GM20431 (cell line): ENCODE measurements around the gene TRAK1.

ENCODE experiments used
- in situ Hi-C: fragments of 300-500 bp; cut with MseI, MboI; formaldehyde crosslinking; loops from one replicate; pipeline ENCODE4 v1.15.0; 2020; ENCODE audit warnings: low sequenced_read_pairs; ENCODE audit not compliant: unreplicated experiment

Gene TRAK1

DNA sequence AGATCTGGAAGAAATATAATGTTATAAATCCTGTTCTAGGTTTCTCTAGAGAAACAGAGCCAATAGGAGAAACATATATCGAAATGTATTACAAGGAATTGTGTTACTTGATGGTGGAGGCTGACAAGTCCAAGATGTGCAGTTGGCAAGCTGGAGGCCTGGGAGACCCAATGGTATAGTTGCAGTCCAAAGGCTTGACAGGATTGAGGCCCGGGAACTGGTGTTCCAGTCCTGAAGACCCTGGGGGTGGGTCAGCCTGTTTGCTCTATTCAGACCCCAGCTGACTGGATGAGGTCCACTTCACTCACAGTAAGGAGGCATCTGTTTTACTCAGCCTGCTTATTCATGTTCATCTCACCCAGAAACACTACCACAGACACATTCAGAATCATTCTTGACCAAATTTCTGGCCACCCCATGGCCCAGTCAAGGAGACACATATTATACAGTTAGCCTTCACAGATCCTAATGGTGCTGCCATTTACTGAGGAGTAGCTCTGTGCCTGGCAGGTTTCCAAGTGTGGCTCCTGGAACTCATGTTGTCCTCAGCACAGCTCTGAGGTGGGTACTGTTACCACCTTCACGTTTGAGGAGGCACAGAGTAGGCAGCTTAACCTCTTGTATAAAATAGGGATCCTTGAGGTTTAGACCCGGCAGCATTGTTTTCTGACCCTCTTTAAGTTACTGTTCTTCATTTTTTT is 3.7 kb downstream of the TRAK1 start:
- in situ Hi-C loops: loop anchor here (10.0 kb wide), 1 partner anchor 190 kb away; no protein-coding TSS in a partner anchor

- in situ Hi-C loops: loop anchor here (10.0 kb wide), 1 partner anchor 191 kb away; no protein-coding TSS in a partner anchor
Observed at GRCh38 chr3:42095540-42095939, 4.4 kb downstream of the TRAK1 start.

DNA sequence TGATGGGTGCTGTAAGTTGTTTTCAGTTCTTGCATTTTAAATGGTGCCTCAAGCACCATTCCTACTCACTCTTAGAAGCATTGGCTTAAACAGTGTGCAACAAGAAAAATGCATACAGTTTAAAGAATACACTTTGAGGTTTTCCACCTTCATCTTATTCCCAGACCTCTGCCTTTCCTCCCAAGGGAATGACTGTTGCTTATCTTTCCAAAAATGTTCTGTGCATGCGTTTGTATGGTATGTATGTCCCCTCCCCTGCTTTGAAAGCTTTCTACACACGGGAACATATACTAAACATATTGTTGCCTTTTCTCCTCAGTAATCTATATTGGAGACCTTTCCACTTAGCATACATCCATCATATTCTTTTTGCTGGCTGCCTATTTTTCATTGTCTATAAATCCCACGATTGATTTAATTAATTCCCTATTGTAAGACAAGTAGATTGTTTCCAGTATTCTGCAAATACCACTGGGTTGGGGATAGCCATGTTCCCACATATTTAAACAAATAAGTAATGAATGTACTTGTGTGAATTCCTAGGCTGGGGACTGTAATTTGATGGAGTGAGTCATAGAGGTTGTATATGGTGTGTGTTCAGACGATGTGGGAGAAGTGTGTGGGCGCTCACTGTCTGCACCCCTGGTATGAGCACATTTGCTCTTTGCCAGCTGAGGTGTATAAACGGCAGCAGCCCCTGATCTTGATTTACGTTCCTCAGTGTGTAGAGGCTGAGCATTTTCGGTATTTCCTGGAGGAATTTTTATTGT is 5.8 kb downstream of the TRAK1 start:
- in situ Hi-C loops: loop anchor here (10.0 kb wide), 1 partner anchor 192 kb away; no protein-coding TSS in a partner anchor

- in situ Hi-C loops: loop anchor here (10.0 kb wide), 1 partner anchor 193 kb away; no protein-coding TSS in a partner anchor
Observed at GRCh38 chr3:42097566-42097946, 6.4 kb downstream of the TRAK1 start.

GRCh38 chr3:42098171-42098570 is 7.0 kb downstream of the TRAK1 start:
- in situ Hi-C loops: loop anchor here (10.0 kb wide), 1 partner anchor 193 kb away; no protein-coding TSS in a partner anchor

- in situ Hi-C loops: loop anchor here (10.0 kb wide), 1 partner anchor 194 kb away; no protein-coding TSS in a partner anchor
Observed at GRCh38 chr3:42099020-42099765, 8.0 kb downstream of the TRAK1 start.

GRCh38 chr3:42101048-42101447 is 9.9 kb downstream of the TRAK1 start:
- in situ Hi-C loops: loop anchor here (25.0 kb wide), 1 partner anchor 336 kb away; no protein-coding TSS in a partner anchor

GRCh38 chr3:42101481-42101880 is 10.3 kb downstream of the TRAK1 start:
- in situ Hi-C loops: loop anchor here (25.0 kb wide), 1 partner anchor 336 kb away; no protein-coding TSS in a partner anchor

DNA sequence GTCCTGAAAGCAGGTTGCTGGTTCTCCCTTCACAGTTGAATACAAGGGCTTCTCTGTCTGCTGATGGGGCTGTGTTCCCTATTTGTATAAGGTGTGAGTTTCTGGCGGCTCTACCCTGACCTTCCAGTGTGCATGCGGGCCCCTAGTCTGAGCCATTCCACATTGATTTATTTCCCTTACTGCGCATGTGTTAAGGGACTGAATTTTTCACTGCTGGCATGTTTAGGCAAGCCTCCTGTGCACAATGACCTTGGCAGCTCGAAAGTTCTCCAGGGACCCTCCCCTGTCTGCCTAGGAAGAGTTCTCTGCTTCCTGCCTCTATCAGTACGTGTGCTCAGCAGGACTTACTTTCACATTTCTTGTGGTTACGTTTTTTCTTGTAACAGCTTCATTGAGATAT is 11.4 kb downstream of the TRAK1 start:
- in situ Hi-C loops: loop anchor here (25.0 kb wide), 1 partner anchor 335 kb away; no protein-coding TSS in a partner anchor

DNA sequence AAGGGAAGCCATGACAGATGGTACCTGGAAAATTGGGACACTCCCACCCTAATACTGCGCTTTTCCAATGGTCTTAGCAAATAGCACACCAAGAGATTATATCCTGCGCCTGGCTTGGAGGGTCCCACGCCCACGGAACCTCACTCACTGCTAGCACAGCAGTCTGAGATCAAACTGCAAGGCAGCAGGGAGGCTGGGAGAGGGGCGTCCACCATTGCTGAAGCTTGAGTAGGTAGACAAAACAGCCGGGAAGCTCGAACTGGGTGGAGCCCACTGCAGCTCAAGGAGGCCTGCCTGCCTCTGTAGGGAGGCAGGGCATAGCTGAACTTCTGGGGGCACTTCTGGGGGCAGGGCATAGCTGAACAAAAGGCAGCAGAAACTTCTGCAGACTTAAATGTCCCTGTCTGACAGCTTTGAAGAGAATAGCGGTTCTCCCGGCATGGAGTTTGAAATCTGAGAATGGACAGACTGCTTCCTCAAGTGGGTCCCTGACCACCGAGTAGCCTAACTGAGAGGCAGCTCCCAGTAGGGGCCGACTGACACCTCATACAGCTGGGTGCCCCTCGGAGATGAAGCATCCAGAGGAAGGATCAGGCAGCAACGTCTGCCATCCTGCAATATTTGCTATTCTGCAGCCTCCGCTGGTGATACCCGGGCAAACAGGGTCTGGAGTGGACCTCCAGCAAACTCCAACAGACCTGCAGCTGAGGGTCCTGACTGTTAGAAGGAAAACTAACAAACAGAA is 12.9 kb downstream of the TRAK1 start:
- in situ Hi-C loops: loop anchor here (25.0 kb wide), 1 partner anchor 333 kb away; no protein-coding TSS in a partner anchor

DNA sequence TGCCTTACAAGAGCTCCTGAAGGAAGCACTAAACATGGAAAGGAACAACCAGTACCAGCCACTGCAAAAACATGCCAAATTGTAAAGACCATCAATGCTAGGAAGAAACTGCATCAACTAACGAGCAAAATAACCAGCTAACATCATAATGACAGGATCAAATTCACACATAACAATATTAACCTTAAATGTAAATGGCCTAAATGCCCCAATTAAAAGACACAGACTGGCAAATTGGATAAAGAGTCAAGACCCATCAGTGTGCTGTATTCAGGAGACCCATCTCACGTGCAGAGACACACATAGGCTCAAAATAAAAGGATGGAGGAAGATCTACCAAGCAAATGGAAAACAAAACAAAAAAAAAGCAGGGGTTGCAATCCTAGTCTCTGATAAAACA is 14.8 kb downstream of the TRAK1 start:
- in situ Hi-C loops: loop anchor here (25.0 kb wide), 1 partner anchor 331 kb away; no protein-coding TSS in a partner anchor

DNA sequence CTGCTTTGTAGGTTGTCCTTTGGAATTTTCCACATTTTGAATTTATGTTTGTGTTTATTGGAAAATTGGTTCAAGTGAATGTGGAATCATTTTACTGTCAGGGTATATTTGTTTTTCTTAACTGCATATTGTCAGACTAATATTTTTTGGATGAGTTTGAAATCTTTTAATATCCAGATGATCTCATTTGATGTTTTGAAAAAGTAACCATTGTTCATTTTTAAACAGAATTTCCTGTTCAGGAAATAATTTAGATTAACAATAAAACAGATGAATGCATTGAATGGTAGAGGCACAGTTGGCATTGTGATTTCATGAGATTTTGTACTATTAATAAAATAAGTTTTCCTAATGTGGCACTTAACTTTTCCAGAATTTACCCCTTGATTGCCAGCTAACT is 15.5 kb downstream of the TRAK1 start:
- in situ Hi-C loops: loop anchor here (25.0 kb wide), 1 partner anchor 331 kb away; no protein-coding TSS in a partner anchor

DNA sequence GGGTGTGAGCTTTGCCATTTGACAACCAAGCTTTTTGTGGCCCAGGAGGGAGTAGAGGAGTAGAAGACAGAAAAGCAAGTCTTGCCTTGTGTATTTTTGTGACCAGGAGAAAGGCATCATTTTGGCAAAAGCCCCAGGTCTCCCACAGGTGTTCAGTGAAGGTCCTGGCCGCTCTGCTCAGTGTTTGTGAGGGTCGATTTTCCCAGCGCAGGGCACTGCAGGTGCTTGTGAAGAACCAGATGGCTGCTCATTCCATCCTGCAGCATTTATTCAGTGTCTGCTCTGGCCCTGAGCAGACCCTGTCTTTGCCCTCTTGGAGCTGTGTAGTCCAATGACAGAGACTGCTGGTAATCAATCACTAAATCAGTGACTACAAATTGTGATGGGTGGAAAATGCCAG is 19.5 kb downstream of the TRAK1 start:
- in situ Hi-C loops: loop anchor here (10.0 to 25.0 kb wide), 2 partner anchors 114 to 327 kb away; no protein-coding TSS in a partner anchor

- in situ Hi-C loops: loop anchor here (10.0 to 25.0 kb wide), 2 partner anchors 111 to 323 kb away; no protein-coding TSS in a partner anchor
Observed at GRCh38 chr3:42114130-42114725, 23.1 kb downstream of the TRAK1 start.

GRCh38 chr3:42115215-42115614 is 24.1 kb downstream of the TRAK1 start:
- in situ Hi-C loops: loop anchor here (10.0 to 25.0 kb wide), 2 partner anchors 110 to 322 kb away; no protein-coding TSS in a partner anchor

- in situ Hi-C loops: loop anchor here (10.0 to 25.0 kb wide), 2 partner anchors 109 to 321 kb away; no protein-coding TSS in a partner anchor
Observed at GRCh38 chr3:42115946-42116345, 24.8 kb downstream of the TRAK1 start.

DNA sequence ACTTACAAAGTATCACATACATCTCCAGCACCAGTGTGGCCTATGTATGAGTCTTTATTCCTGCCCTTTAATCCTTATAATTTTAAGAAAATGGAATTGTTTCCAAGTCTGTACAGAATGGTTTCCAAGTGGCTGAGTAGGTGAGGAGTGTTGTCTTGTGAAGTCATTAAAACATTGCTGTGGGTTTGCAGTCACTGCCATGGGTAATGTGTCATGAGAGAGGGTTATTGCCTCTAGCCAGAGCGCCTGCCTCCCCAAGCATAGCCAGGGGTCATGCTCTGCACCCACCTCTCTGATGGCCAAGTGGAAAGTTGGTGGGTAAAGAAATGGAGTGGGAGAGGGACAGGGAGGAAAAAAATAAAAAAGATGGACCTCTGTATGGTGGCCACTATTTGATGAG is 25.3 kb downstream of the TRAK1 start:
- in situ Hi-C loops: loop anchor here (10.0 to 25.0 kb wide), 2 partner anchors 108 to 321 kb away; no protein-coding TSS in a partner anchor
